ENCODE measurements around the gene PHF20. TPM values are rescaled to one million over a fixed set of nuclear protein-coding genes. Genes with fewer than 3 reads are reported as not detected.

The PHF20 gene
- total and polyA plus RNA-seq, 2 of the 13 experiments (the other 11 are each of a cell fraction or from before 2014, with no cell fraction given), result 22.8 to 34.1 TPM

- TF ChIP-seq KLF13 (CRISPR knock-in tag; IDR thresholded peaks at IDR 0.05) (no peak), BCL3 (CRISPR knock-in tag; IDR thresholded peaks at IDR 0.05) (no peak), HNF1B (CRISPR knock-in tag; IDR thresholded peaks at IDR 0.05) (no peak), ZNF24 (IDR thresholded peaks at IDR 0.05) (no peak), NFAT5 (CRISPR knock-in tag; IDR thresholded peaks at IDR 0.05) (no peak), ZNF124 (CRISPR knock-in tag; IDR thresholded peaks at IDR 0.05) (no peak), AGO1 (IDR thresholded peaks at IDR 0.05; ENCODE audit: low read depth, low read length, poor library complexity, severe bottlenecking) (no peak), HOMEZ (CRISPR knock-in tag; IDR thresholded peaks at IDR 0.05; ENCODE audit: low read depth) (no peak), GTF3A (CRISPR knock-in tag; conservative IDR thresholded peaks at IDR 0.05) (no peak)
These were observed 98.9 kb downstream of the PHF20 start (continued) for GRCh38 chr20:35870541-35871258.
